GM12865 (cell line): Measurements from ENCODE around the gene FILIP1.

Experiments
- DNase-seq: peaks from one replicate; pipeline ENCODE4 v3.0.0; 2010; ENCODE audit warnings: low read depth
- H3K4me3 ChIP-seq: 2 replicates; pipeline ENCODE4 v1.5.1; 2011; ENCODE audit warnings: mild to moderate bottlenecking, low read depth, low read length, control low read depth
- TF ChIP-seq, protein P1 (sequence below): IDR thresholded peaks from 2 replicates; pipeline ENCODE4 v1.5.1; 2011; ENCODE audit warnings: low read length, control low read depth, low read depth, inconsistent platforms; ENCODE audit not compliant: insufficient read depth; ENCODE audit errors: missing control alignments

Gene FILIP1

DNA sequence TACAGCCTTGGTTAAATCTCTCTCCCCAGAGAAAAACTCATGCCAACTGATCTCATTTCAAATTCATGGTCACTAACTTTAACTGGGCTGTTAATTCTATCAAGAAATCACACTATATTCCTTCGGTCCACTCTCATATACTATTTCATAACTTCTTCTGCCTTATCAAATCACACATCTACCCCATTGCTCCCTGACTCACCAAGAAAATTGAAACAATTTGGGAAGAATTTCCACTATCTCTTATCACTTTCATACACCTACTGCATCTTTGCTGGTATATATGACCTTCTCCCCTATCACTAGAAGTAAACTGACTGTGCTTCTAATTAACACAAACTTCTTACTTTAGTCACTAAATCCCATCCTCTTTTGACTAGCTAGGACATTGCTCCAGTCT, 102.3 kb downstream of the FILIP1 start:
- H3K4me3 ChIP-seq = no peak overlapping the region
- TF ChIP-seq, protein P1, sequence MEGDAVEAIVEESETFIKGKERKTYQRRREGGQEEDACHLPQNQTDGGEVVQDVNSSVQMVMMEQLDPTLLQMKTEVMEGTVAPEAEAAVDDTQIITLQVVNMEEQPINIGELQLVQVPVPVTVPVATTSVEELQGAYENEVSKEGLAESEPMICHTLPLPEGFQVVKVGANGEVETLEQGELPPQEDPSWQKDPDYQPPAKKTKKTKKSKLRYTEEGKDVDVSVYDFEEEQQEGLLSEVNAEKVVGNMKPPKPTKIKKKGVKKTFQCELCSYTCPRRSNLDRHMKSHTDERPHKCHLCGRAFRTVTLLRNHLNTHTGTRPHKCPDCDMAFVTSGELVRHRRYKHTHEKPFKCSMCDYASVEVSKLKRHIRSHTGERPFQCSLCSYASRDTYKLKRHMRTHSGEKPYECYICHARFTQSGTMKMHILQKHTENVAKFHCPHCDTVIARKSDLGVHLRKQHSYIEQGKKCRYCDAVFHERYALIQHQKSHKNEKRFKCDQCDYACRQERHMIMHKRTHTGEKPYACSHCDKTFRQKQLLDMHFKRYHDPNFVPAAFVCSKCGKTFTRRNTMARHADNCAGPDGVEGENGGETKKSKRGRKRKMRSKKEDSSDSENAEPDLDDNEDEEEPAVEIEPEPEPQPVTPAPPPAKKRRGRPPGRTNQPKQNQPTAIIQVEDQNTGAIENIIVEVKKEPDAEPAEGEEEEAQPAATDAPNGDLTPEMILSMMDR = no peak
- no peak for DNase-seq

DNA sequence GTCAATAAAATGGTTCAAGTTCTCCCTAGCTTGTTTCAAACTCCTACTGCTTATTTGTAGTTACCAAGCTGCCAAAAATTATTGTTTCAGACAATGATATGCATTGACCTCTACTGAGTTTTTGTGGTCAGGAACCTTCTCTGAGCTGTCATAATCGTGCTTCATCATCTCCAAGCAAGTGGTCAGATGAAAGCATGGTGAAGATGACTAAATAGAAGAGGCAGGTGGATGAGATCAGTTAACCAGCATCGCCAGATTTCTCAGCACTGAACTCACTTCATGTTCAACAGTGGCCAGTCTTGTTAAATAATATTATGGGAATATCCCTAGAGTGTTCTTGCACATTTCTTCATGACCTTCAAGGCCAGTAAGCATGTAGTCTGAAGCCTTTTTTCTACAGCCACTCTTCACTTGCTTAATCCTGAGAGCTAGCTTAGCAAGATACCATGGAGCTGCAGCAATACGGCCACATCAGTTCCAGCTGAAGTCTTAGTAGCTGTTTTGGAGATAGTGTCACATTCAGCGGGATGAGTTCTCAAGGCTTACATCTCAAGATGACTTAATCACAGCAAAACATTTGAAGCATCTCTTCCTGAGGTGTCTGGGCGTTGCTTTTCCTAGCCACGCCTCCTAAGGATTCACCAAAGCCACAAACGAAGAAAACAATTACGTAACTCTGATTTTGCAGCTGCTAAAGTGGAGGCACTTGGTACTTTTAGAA, 107.4 kb downstream of the FILIP1 start:
- TF ChIP-seq, protein P1 = no peak
- no peak for DNase-seq
- H3K4me3 ChIP-seq = no peak overlapping the region

DNA sequence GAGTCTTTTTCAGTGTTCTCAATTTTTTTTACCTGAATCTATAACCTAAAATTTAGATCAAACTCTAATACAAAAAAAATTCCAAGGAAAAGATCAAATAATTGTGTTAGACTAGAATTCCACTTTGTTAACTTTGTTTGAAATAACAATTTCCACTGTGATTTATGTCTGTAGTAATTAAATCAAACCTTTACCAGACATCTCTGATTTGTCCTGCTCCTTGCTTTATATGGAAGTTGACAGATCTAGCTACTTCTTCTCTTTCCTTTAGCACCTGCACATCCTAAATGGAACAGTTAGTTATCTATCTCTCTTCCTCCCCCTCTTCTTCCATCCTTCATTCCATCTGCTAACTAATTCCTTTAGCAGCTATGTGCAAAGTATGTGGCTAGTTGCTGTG, 109.5 kb downstream of the FILIP1 start:
- TF ChIP-seq, protein P1 = no peak
- H3K4me3 ChIP-seq = no peak overlapping the region
- no peak for DNase-seq

DNA sequence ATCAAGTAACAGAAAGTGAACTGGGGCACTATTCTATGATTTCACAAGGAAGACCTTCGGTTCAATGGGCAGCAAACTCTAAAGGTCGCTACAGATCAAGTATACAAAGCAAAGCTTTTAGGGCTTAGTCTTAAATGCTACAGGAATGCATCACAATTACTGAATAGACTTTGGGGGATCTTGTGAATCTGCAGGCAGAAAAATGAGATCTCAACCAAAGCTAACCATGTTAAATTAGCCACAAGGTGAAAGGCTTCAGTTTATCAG, 111.0 kb downstream of the FILIP1 start:
- no peak for DNase-seq
- TF ChIP-seq, protein P1 = no peak
- no peak overlapping the region for H3K4me3 ChIP-seq

DNA sequence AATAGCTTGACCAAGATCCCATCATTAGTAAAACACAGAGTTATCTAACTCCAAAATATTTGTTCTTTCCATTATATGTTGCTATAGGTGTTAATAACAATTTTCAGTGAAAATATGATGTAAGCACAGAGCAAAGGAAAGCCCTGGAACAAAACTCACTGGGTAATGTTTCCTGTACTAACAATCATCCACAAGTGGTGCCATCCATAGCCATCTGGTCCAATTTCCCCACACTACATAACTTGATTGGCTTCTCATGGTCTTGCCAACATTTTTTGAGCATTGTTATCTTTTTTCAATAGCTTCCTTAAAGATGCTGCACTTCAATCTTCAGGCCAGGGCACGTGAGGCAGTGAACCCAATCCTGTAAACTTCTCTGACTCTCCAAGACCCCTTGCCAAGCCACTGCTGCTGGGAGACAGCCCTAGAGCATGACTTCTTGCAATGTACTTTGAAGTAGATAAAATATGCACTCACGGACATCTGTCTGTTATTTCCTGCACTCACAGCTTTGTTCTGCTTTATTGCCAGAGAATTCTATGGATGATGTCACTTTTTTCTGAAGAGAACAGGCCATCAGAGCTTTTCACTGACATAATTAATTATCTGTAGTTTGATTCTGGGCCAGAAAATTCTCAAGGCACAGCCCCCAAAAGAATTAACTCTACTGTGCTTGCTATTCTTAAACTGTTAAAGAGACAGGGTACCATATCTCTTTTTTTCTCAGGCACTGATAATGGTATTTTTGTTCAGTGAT, 111.5 kb downstream of the FILIP1 start:
- H3K4me3 ChIP-seq = no peak overlapping the region
- DNase-seq = no peak
- TF ChIP-seq, protein P1 = no peak

DNA sequence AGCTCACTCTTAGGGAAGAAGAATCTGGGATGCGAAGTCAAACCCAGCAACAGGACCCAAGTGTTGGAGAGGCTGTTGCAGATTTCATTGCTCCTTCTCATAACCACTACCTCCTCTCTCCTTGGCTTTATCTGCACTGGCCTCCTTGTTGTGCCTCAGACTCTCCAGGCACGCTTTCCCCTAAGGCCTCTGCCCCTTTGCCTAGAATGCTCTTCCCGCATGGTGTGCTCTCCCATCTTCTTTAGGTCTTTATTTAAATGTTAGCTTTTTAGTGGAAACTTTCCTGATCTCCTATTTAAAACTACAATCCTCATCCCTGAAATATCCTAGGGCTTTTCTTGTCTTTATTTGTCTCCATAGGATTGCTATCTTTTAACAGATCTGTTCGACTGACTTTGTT, 114.1 kb downstream of the FILIP1 start:
- TF ChIP-seq, protein P1 = no peak
- no peak for DNase-seq
- H3K4me3 ChIP-seq = no peak overlapping the region

DNA sequence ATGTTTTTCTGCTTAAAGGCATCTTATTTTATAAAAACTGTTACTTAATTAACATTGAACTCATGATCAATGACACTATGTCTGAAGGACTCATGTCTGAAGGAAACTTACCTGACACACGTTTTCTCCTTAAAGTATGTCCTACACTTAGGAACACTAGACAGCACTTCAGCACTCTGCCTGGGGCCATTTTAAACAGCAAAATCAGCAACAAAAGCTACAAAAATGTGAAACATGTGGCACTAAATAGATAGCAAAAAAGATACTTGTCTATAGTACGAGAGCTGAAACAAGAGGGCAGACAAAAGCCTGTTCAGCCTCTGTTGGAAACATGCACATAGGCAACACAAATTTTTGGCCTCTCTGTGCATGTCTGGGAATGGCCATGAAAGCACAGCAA, 115.5 kb downstream of the FILIP1 start:
- TF ChIP-seq, protein P1 = no peak
- no peak for DNase-seq
- no peak overlapping the region for H3K4me3 ChIP-seq
